IMR-90 (cell line): ENCODE results near the gene CERKL. TPM values are rescaled to one million over a fixed set of nuclear protein-coding genes. Genes with fewer than 3 reads are reported as not detected.

Source experiments
- ATAC-seq: fragments of 200-7000 bp; cut with Tn5 transposase; 2 replicates; pipeline ENCODE4 v1.9.1; 2020; ENCODE audit warnings: low read depth, mild to moderate bottlenecking, moderate library complexity
- BruUV-seq: library from RNA; stranded (reverse); fragments of 400-500 nt; replicated peaks from 2 replicates; lab custom pipeline; 2021; lab: Mats Ljungman, UMichigan
- CTCF ChIA-PET: fragments of 300-600 bp; formaldehyde crosslinking; extraction: SDS; loops from one replicate; lab custom pipeline; 2021; ENCODE audit warnings: antibody characterized with exemption; lab: Yijun Ruan, JAX
- POLR2A ChIA-PET: fragments of 300-600 bp; sonication (Branson Sonifier 250); formaldehyde crosslinking; loops from one replicate; lab custom pipeline; 2022; ENCODE audit warnings: antibody characterized with exemption; ENCODE audit not compliant: unreplicated experiment; lab: Charles Lee
- DNase-seq: peaks from one replicate; pipeline ENCODE4 v3.0.0; 2013
- H2AFZ ChIP-seq: replicated peaks from 2 replicates; pipeline ENCODE3; 2013; ENCODE audit warnings: low read length, mild to moderate bottlenecking; ENCODE audit not compliant: poor library complexity
- H2AK5ac ChIP-seq: 2 replicates; pipeline ENCODE4 v1.6.1; 2013; ENCODE audit warnings: low read depth, low read length, inconsistent platforms
- H2AK9ac ChIP-seq: replicated peaks from 2 replicates; pipeline ENCODE3; 2013; ENCODE audit warnings: mild to moderate bottlenecking, low read depth, low read length, moderate library complexity; ENCODE audit not compliant: poor library complexity
- H2BK120ac ChIP-seq: 2 replicates; pipeline ENCODE4 v1.6.1; 2013; ENCODE audit warnings: low read depth, low read length, inconsistent platforms
- H2BK15ac ChIP-seq: 3 replicates; pipeline ENCODE4 v1.6.1; 2013; ENCODE audit warnings: low read depth, low read length, inconsistent platforms
- H2BK20ac ChIP-seq: 2 replicates; pipeline ENCODE4 v1.6.1; 2013; ENCODE audit warnings: low read depth, mild to moderate bottlenecking, inconsistent platforms, low read length, moderate library complexity
- H2BK5ac ChIP-seq: 2 replicates; pipeline ENCODE4 v1.6.1; 2013; ENCODE audit warnings: mild to moderate bottlenecking, low read depth, low read length, inconsistent platforms; ENCODE audit not compliant: poor library complexity, severe bottlenecking
- H3K14ac ChIP-seq: replicated peaks from 2 replicates; pipeline ENCODE4 v1.6.1; 2013; ENCODE audit warnings: low read depth, low read length, inconsistent platforms
- H3K18ac ChIP-seq: 2 replicates; pipeline ENCODE4 v1.6.1; 2013; ENCODE audit warnings: low read depth, low read length, control low read depth
- H3K23ac ChIP-seq: 2 replicates; pipeline ENCODE4 v1.6.1; 2013; ENCODE audit warnings: low read depth, low read length, inconsistent platforms
- H3K27ac ChIP-seq: 2 replicates; pipeline ENCODE4 v1.5.1; 2013; ENCODE audit warnings: mild to moderate bottlenecking, control low read depth, low read length; ENCODE audit not compliant: insufficient read depth
- H3K27me3 ChIP-seq: 2 replicates; pipeline ENCODE4 v1.6.1; 2013; ENCODE audit warnings: low read length; ENCODE audit not compliant: control insufficient read depth, insufficient read depth
- H3K36me3 ChIP-seq: 2 replicates; pipeline ENCODE4 v1.6.1; 2013; ENCODE audit warnings: low read length, mixed read lengths; ENCODE audit not compliant: control insufficient read depth, insufficient read depth
- H3K4ac ChIP-seq: 2 replicates; pipeline ENCODE4 v1.6.1; 2013; ENCODE audit warnings: low read depth, low read length, inconsistent platforms
- H3K4me1 ChIP-seq: 2 replicates; pipeline ENCODE4 v1.6.1; 2013; ENCODE audit warnings: low read length, mixed read lengths; ENCODE audit not compliant: control insufficient read depth, insufficient read depth
- H3K4me2 ChIP-seq: 2 replicates; pipeline ENCODE4 v1.6.1; 2013; ENCODE audit warnings: low read depth, mild to moderate bottlenecking, control low read depth, low read length, moderate library complexity
- H3K4me3 ChIP-seq: 2 replicates; pipeline ENCODE4 v1.5.1; 2013; ENCODE audit warnings: low read depth, mild to moderate bottlenecking, control low read depth, low read length, moderate library complexity; ENCODE audit not compliant: insufficient read depth
- H3K56ac ChIP-seq: 2 replicates; pipeline ENCODE4 v1.6.1; 2013; ENCODE audit warnings: low read length, inconsistent platforms; ENCODE audit not compliant: insufficient read depth; ENCODE audit errors: extremely low read depth
- H3K79me1 ChIP-seq, 2 experiments: 2 replicates each; pipeline ENCODE4 v1.6.1; 2013; ENCODE audit warnings: low read length in 2 of 2, inconsistent platforms in 1 of 2, low read depth in 1 of 2
- H3K9ac ChIP-seq: 2 replicates; pipeline ENCODE4 v1.6.1; 2013; ENCODE audit warnings: low read depth, low read length, control low read depth
- H3K9me1 ChIP-seq: 2 replicates; pipeline ENCODE4 v1.6.1; 2013; ENCODE audit warnings: low read length, inconsistent platforms; ENCODE audit not compliant: insufficient read depth
- H3K9me3 ChIP-seq: 2 replicates; pipeline ENCODE4 v1.6.1; 2013; ENCODE audit warnings: low read length; ENCODE audit not compliant: control insufficient read depth, insufficient read depth
- H4K20me1 ChIP-seq: 2 replicates; pipeline ENCODE4 v1.6.1; 2013; ENCODE audit warnings: low read length, inconsistent platforms; ENCODE audit not compliant: insufficient read depth
- H4K5ac ChIP-seq: 2 replicates; pipeline ENCODE4 v1.6.1; 2013; ENCODE audit warnings: mild to moderate bottlenecking, low read depth, low read length, control low read depth
- H4K8ac ChIP-seq, 2 experiments: 2 replicates each; pipeline ENCODE4 v1.6.1; 2013; ENCODE audit warnings: low read depth in 2 of 2, low read length in 2 of 2, control low read depth in 1 of 2, inconsistent platforms in 1 of 2
- H4K91ac ChIP-seq: 2 replicates; pipeline ENCODE4 v1.6.1; 2013; ENCODE audit warnings: low read depth, low read length, inconsistent platforms; ENCODE audit not compliant: insufficient read depth
- CEBPB ChIP-seq: IDR thresholded peaks from 2 replicates; pipeline ENCODE4 v1.6.1; 2012; ENCODE audit warnings: low read depth, low read length, improper control_type of control experiment
- MAFK ChIP-seq: IDR thresholded peaks from 2 replicates; pipeline ENCODE4 v1.6.1; 2012; ENCODE audit warnings: low read depth, low read length, improper control_type of control experiment
- MAZ ChIP-seq: IDR thresholded peaks from 2 replicates; pipeline ENCODE4 v1.6.1; 2012; ENCODE audit warnings: low read depth, mild to moderate bottlenecking, low read length, improper control_type of control experiment, moderate library complexity, borderline replicate concordance
- MXI1 ChIP-seq: IDR thresholded peaks from 2 replicates; pipeline ENCODE4 v1.6.1; 2012; ENCODE audit warnings: low read depth, mild to moderate bottlenecking, low read length, moderate library complexity, borderline replicate concordance
- NFE2L2 ChIP-seq: fragments of 150-350 bp; IDR thresholded peaks from 2 replicates; pipeline ENCODE4 v1.6.1; 2016; ENCODE audit warnings: low read depth, mild to moderate bottlenecking, low read length
- POLR2A ChIP-seq: IDR thresholded peaks from 2 replicates; pipeline ENCODE4 v1.6.1; 2012; ENCODE audit warnings: mild to moderate bottlenecking, low read depth, low read length
- RAD21 ChIP-seq: IDR thresholded peaks from 2 replicates; pipeline ENCODE4 v1.6.1; 2012; ENCODE audit warnings: low read length, improper control_type of control experiment
- RCOR1 ChIP-seq: IDR thresholded peaks from 2 replicates; pipeline ENCODE4 v1.6.1; 2012; ENCODE audit warnings: mild to moderate bottlenecking, low read length, improper control_type of control experiment; ENCODE audit not compliant: insufficient replicate concordance
- RFX5 ChIP-seq: IDR thresholded peaks from 2 replicates; pipeline ENCODE4 v1.8.0; 2012; ENCODE audit warnings: low read depth, mild to moderate bottlenecking, low read length, moderate library complexity
- SMC3 ChIP-seq: fragments of 150-350 bp; IDR thresholded peaks from 2 replicates; pipeline ENCODE4 v1.6.1; 2016; ENCODE audit warnings: low read depth, mild to moderate bottlenecking, antibody characterized with exemption, low read length, moderate library complexity
- USF2 ChIP-seq: fragments of 150-350 bp; IDR thresholded peaks from 2 replicates; pipeline ENCODE4 v1.6.1; 2017; ENCODE audit warnings: mild to moderate bottlenecking, antibody characterized with exemption, low read length, low read depth
- WGBS, 2 experiments: methylation state at CpG; one replicate each; pipeline versions ENCODE4 v1.1.5 to v1.1.7; 2013; ENCODE audit warnings: missing lambda C conversion rate in 2 of 2; ENCODE audit not compliant: insufficient read length in 1 of 2; ENCODE audit errors: extremely low coverage in 2 of 2; 5-methylcytosine and 5-hydroxymethylcytosine counted together
- dilution Hi-C: fragments of 300-500 bp; cut with HindIII; formaldehyde crosslinking; loops from one replicate; pipeline ENCODE4 v1.14.3; 2018; ENCODE audit warnings: low sequenced_read_pairs; ENCODE audit not compliant: unreplicated experiment
- in situ Hi-C: fragments of 300-500 bp; cut with MboI; formaldehyde crosslinking; loops from 3 replicates; pipeline ENCODE4 v1.14.3; 2019; ENCODE audit warnings: low sequenced_read_pairs, inconsistent platforms, mixed read lengths
- intact Hi-C: fragments of 100-400 bp; cut with micrococcal nuclease; formaldehyde crosslinking; loops from 2 replicates; pipeline ENCODE4 v1.10.0; 2022
- polyA plus RNA-seq, 3 experiments: library from polyadenylated mRNA; depleted of rRNA; stranded (reverse); fragments of >200 nt; gene quantifications; 2 replicates each; pipeline ENCODE4 v1.2.3, GENCODE V29; 2012; ENCODE audit warnings: low replicate concordance in 1 of 3
- total RNA-seq: library from RNA; depleted of rRNA; stranded (reverse); fragments of >200 nt; gene quantifications from 2 replicates; pipeline ENCODE4 v1.2.3, GENCODE V29; 2012
- TF ChIP-seq, protein P1 (sequence below): conservative IDR thresholded peaks from 2 replicates; pipeline ENCODE4 v1.5.1; 2012; ENCODE audit warnings: mild to moderate bottlenecking, low read depth, low read length, improper control_type of control experiment
- TF ChIP-seq, protein P2 (sequence below): fragments of 150-350 bp; IDR thresholded peaks from 2 replicates; pipeline ENCODE4 v1.6.1; 2016; ENCODE audit warnings: low read depth, mild to moderate bottlenecking, low read length, moderate library complexity, borderline replicate concordance

The CERKL gene
- total and polyA plus RNA-seq, 2 of the 4 experiments (the other 2 are of a cell fraction), result under 0.01 TPM; not detected in 1

DNA sequence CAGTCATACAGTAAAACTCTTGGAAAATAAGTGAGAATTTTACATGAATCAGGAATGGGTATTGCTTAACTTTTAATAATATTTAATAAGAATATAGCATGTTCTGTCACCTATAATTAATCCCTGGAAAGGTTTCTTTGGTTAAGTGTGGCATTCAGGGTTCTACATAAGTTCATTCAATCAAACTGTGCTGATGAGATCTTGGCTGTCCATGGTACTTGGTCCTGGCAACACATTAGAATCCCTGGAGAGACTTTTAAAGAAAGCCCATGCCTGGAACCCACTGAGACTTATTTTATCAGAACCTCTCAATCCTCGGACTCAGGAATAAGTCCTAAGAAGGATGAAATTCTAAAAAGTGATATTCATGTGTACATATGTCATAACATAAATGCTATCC is 60.3 kb downstream of the CERKL start:
- Histone ChIP-seq H3K23ac (no peak overlapping the region), H4K5ac (no peak overlapping the region), H2BK120ac (no peak overlapping the region), H4K20me1 (no peaks in the 10 kb centered on the region), H3K14ac (no peak overlapping the region), H3K9me3 (no peaks in the 10 kb centered on the region), H3K4ac (no peak overlapping the region), H3K9ac (no peak overlapping the region), H3K27me3 (peaks cover 2% of the 10 kb centered on the region; the same call in 1 of the 2 replicates), H4K8ac (no peak overlapping the region), H2BK5ac (no peak overlapping the region), H3K79me1 (no peaks in the 10 kb centered on the region), H3K4me1 (no peaks in the 10 kb centered on the region), H3K56ac (no peak overlapping the region), H3K27ac (no peak overlapping the region), H3K4me2 (no peak overlapping the region), H2AK9ac (no peak overlapping the region), H2AK5ac (no peak overlapping the region), H3K9me1 (no peaks in the 10 kb centered on the region), H3K4me3 (no peak overlapping the region), H2BK15ac (no peak overlapping the region), H2AFZ (no peak overlapping the region), H3K18ac (no peak overlapping the region), H3K36me3 (no peaks in the 10 kb centered on the region), H4K91ac (no peak overlapping the region), H2BK20ac (no peak overlapping the region)
- ATAC-seq (no peak), DNase-seq (no peak)
- no CpG with 5 or more reads among the region's 1 CpG for WGBS, 2 experiments
- TF ChIP-seq MAZ, result no peak
- no peak for TF ChIP-seq SMC3
- TF ChIP-seq RAD21, result no peak
- no peak for TF ChIP-seq CEBPB
- TF ChIP-seq USF2, result no peak
- TF ChIP-seq NFE2L2, result no peak
- TF ChIP-seq, protein P1, sequence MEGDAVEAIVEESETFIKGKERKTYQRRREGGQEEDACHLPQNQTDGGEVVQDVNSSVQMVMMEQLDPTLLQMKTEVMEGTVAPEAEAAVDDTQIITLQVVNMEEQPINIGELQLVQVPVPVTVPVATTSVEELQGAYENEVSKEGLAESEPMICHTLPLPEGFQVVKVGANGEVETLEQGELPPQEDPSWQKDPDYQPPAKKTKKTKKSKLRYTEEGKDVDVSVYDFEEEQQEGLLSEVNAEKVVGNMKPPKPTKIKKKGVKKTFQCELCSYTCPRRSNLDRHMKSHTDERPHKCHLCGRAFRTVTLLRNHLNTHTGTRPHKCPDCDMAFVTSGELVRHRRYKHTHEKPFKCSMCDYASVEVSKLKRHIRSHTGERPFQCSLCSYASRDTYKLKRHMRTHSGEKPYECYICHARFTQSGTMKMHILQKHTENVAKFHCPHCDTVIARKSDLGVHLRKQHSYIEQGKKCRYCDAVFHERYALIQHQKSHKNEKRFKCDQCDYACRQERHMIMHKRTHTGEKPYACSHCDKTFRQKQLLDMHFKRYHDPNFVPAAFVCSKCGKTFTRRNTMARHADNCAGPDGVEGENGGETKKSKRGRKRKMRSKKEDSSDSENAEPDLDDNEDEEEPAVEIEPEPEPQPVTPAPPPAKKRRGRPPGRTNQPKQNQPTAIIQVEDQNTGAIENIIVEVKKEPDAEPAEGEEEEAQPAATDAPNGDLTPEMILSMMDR, result no peak
- TF ChIP-seq RFX5, result no peak
- TF ChIP-seq MXI1, result no peak
- TF ChIP-seq, protein P2, sequence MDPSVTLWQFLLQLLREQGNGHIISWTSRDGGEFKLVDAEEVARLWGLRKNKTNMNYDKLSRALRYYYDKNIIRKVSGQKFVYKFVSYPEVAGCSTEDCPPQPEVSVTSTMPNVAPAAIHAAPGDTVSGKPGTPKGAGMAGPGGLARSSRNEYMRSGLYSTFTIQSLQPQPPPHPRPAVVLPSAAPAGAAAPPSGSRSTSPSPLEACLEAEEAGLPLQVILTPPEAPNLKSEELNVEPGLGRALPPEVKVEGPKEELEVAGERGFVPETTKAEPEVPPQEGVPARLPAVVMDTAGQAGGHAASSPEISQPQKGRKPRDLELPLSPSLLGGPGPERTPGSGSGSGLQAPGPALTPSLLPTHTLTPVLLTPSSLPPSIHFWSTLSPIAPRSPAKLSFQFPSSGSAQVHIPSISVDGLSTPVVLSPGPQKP, result no peak
- TF ChIP-seq MAFK, result no peak
- no peak for TF ChIP-seq POLR2A
- no peak for TF ChIP-seq RCOR1
- intact Hi-C loops, result no loop called here
- POLR2A ChIA-PET, result no interaction called here
- in situ Hi-C loops, result loop anchor here (25.0 kb wide), 1 partner anchor 541 kb away; no protein-coding TSS in a partner anchor
- CTCF ChIA-PET, result no interaction called here
- dilution Hi-C loops, result no loop called here
- no TSS peak for BruUV-seq
